Dermis microvascular lymphatic vessel endothelial cell (primary cell): ENCODE measurements around the gene NKG7. TPM values are rescaled to one million over a fixed set of nuclear protein-coding genes. Genes with fewer than 3 reads are reported as not detected.

Source experiments
- DNase-seq, 2 donors: peaks; one replicate each; pipeline versions ENCODE4 v3.0.0 to v3.0.0-alpha.2; 2010; ENCODE audit warnings: low read depth in 2 of 2
- total RNA-seq: library from RNA; depleted of rRNA; stranded (reverse); fragments of >200 nt; gene quantifications from 2 replicates; pipeline ENCODE4 v1.2.1, GENCODE V29; 2014

Gene NKG7
- total RNA-seq, 1 donor from 2014 or later, result not detected

GRCh38 chr19:51338563-51339312, 33.7 kb downstream of the NKG7 start:
- DNase-seq, result peak; percentile 31 to 75

GRCh38 chr19:51337861-51338562, 34.4 kb downstream of the NKG7 start:
- DNase-seq, result no peak

- no peak for DNase-seq
These were observed 35.2 kb downstream of the NKG7 start for GRCh38 chr19:51337141-51337860.

GRCh38 chr19:51333836-51334460, 38.5 kb downstream of the NKG7 start:
- no peak for DNase-seq

- no peak for DNase-seq
These were observed 40.7 kb downstream of the NKG7 start for GRCh38 chr19:51331716-51332115.

- DNase-seq, result no peak
These were observed 41.3 kb downstream of the NKG7 start for GRCh38 chr19:51331193-51331592.

GRCh38 chr19:51330366-51330765, 42.1 kb downstream of the NKG7 start:
- no peak for DNase-seq

- DNase-seq, result no peak
These were observed 43.0 kb downstream of the NKG7 start for GRCh38 chr19:51329411-51329810.

- DNase-seq, result peak in 1 of 2 donors; percentile 57
These were observed 45.1 kb downstream of the NKG7 start for GRCh38 chr19:51327066-51328001.

GRCh38 chr19:51326216-51327065, 46.0 kb downstream of the NKG7 start:
- no peak for DNase-seq

GRCh38 chr19:51325161-51325976, 47.1 kb downstream of the NKG7 start:
- no peak for DNase-seq

- DNase-seq, result no peak
These were observed 48.3 kb downstream of the NKG7 start for GRCh38 chr19:51324167-51324481.

- DNase-seq, result no peak
These were observed 48.8 kb downstream of the NKG7 start for GRCh38 chr19:51323481-51324166.

GRCh38 chr19:51321799-51322198, 50.7 kb downstream of the NKG7 start:
- DNase-seq, result no peak
